HEK293 (cell line): ENCODE measurements around the gene PARVA.

Experiments used
- SALL2 ChIP-seq: fragments of 450-650 bp; formaldehyde crosslinking; IDR thresholded peaks from 2 replicates; pipeline ENCODE4 v1.5.0; 2017; ENCODE audit warnings: missing biosample characterization, mild to moderate bottlenecking, missing genetic modification characterization, borderline replicate concordance
- SP2 ChIP-seq: fragments of 450-650 bp; formaldehyde crosslinking; IDR thresholded peaks from 2 replicates; pipeline ENCODE4 v1.5.1; 2016; ENCODE audit warnings: missing biosample characterization, missing genetic modification characterization
- ZFP3 ChIP-seq: fragments of 450-650 bp; formaldehyde crosslinking; IDR thresholded peaks from 2 replicates; pipeline ENCODE4 v1.5.1; 2016; ENCODE audit warnings: low read depth, missing biosample characterization, missing genetic modification characterization
- ZNF133 ChIP-seq: fragments of 450-650 bp; formaldehyde crosslinking; IDR thresholded peaks from 2 replicates; pipeline ENCODE4 v1.5.1; 2016; ENCODE audit warnings: missing biosample characterization, missing genetic modification characterization
- ZNF248 ChIP-seq: fragments of 450-650 bp; formaldehyde crosslinking; IDR thresholded peaks from 2 replicates; pipeline ENCODE4 v1.5.1; 2017; ENCODE audit warnings: missing biosample characterization, missing genetic modification characterization
- ZNF350 ChIP-seq: fragments of 450-650 bp; formaldehyde crosslinking; IDR thresholded peaks from 2 replicates; pipeline ENCODE4 v1.5.0; 2017; ENCODE audit warnings: missing biosample characterization, mild to moderate bottlenecking, missing genetic modification characterization
- ZNF37A ChIP-seq: fragments of 450-650 bp; IDR thresholded peaks from 2 replicates; pipeline ENCODE4 v1.5.1; 2018; ENCODE audit warnings: missing biosample characterization, missing genetic modification characterization
- ZNF404 ChIP-seq: fragments of 450-650 bp; formaldehyde crosslinking; IDR thresholded peaks from 2 replicates; pipeline ENCODE4 v1.5.1; 2017; ENCODE audit warnings: missing biosample characterization, missing genetic modification characterization
- ZNF785 ChIP-seq: fragments of 450-650 bp; formaldehyde crosslinking; IDR thresholded peaks from 2 replicates; pipeline ENCODE4 v1.5.1; 2016; ENCODE audit warnings: missing biosample characterization, missing genetic modification characterization
- TF ChIP-seq, protein P1 (sequence below): fragments of 450-650 bp; formaldehyde crosslinking; IDR thresholded peaks from 2 replicates; pipeline ENCODE4 v1.5.1; 2016; ENCODE audit warnings: missing biosample characterization, missing genetic modification characterization

DNA sequence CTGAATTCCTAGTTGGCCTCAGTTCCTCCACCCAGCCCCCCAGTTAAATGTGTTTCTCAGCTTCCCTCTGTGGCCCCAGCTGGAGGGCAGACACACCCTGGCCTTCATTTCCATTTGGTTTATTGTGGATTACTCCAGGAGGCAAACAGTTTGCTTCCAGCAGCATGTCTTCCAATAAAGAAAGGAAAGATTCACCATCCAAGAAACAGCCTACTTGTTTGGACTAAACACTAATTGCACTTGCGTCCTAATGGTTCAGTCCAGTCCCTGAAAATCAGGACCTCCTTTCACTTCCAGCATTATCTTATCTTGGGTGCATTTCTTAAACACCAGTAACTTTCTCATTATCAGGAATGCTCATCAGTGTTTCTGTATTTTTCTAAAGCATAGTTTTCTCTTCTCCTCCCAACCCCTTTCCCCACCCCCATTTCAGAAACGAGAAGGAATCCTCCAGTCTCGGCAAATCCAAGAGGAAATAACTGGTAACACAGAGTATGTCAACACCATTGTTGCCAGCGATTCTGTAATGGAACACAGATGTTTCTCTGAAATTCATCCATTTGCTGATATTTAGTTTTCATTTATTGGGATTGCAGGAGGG lies 130.9 kb downstream of the PARVA start:
- no peak for TF ChIP-seq ZNF248 (tag by site-specific recombination)
- TF ChIP-seq, protein P1, sequence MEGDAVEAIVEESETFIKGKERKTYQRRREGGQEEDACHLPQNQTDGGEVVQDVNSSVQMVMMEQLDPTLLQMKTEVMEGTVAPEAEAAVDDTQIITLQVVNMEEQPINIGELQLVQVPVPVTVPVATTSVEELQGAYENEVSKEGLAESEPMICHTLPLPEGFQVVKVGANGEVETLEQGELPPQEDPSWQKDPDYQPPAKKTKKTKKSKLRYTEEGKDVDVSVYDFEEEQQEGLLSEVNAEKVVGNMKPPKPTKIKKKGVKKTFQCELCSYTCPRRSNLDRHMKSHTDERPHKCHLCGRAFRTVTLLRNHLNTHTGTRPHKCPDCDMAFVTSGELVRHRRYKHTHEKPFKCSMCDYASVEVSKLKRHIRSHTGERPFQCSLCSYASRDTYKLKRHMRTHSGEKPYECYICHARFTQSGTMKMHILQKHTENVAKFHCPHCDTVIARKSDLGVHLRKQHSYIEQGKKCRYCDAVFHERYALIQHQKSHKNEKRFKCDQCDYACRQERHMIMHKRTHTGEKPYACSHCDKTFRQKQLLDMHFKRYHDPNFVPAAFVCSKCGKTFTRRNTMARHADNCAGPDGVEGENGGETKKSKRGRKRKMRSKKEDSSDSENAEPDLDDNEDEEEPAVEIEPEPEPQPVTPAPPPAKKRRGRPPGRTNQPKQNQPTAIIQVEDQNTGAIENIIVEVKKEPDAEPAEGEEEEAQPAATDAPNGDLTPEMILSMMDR (tag by site-specific recombination): no peak
- no peak for TF ChIP-seq SP2 (tag by site-specific recombination)
- TF ChIP-seq ZFP3 (tag by site-specific recombination): no peak
- TF ChIP-seq ZNF133 (tag by site-specific recombination): no peak
- no peak for TF ChIP-seq ZNF404
- no peak for TF ChIP-seq ZNF350 (tag by site-specific recombination)
- no peak for TF ChIP-seq ZNF785 (tag by site-specific recombination)
- TF ChIP-seq SALL2 (tag by site-specific recombination): no peak
- TF ChIP-seq ZNF37A: no peak
